ENCODE measurements around the gene TTLL12.

- TF ChIP-seq EZH2 (IDR thresholded peaks at IDR 0.05; ENCODE audit: insufficient read depth, poor library complexity, severe bottlenecking) (no peak), EZH2phosphoT487 (IDR thresholded peaks at IDR 0.05; ENCODE audit: insufficient read depth, low read depth) (no peak)
Measured at GRCh38 chr22:43230571-43230970, 43.6 kb upstream of the TTLL12 start.
